HEK293 (cell line): Measurements from ENCODE around the gene TBCC.
A peak's percentile ranks its signal among the peaks of the same experiment; 100 is the strongest.

Experiments used
- CTCF ChIA-PET: fragments of 350-600 bp; formaldehyde crosslinking; extraction: SDS; loops from one replicate; lab custom pipeline; 2021; ENCODE audit warnings: antibody characterized with exemption; lab: Yijun Ruan, JAX
- POLR2A ChIA-PET: fragments of 300-600 bp; formaldehyde crosslinking; extraction: SDS; loops from one replicate; lab custom pipeline; 2020; ENCODE audit warnings: antibody characterized with exemption, inconsistent platforms; lab: Yijun Ruan, JAX
- H3K27ac ChIP-seq: fragments of 200-500 bp; sonication (Bioruptor generic); 2 replicates; pipeline ENCODE4 v1.5.1; 2014; ENCODE audit warnings: low read depth, low read length, control low read depth, inconsistent platforms; ENCODE audit errors: extremely low read depth
- H3K36me3 ChIP-seq, 2 experiments: fragments of 200-500 bp in 1 of 2; sonication (Bioruptor generic) in 1 of 2; 1 replicate in 1 of 2; 2 replicates in 1 of 2; pipeline ENCODE4 v1.5.1; 2014 to 2017; ENCODE audit warnings: inconsistent platforms in 2 of 2, low read length in 2 of 2; ENCODE audit not compliant: control insufficient read depth in 2 of 2, insufficient read depth in 1 of 2
- H3K4me1 ChIP-seq: fragments of 200-500 bp; sonication (Bioruptor generic); 2 replicates; pipeline ENCODE4 v1.5.1; 2014; ENCODE audit warnings: mild to moderate bottlenecking, low read length, inconsistent platforms; ENCODE audit not compliant: control insufficient read depth, insufficient read depth
- H3K4me3 ChIP-seq: 2 replicates; pipeline ENCODE4 v1.5.1; 2011; ENCODE audit warnings: low read depth, mild to moderate bottlenecking, control low read depth, low read length, moderate library complexity
- H3K9me3 ChIP-seq: fragments of 200-500 bp; sonication (Bioruptor generic); 2 replicates; pipeline ENCODE4 v1.5.1; 2014; ENCODE audit warnings: low read depth, low read length, inconsistent platforms; ENCODE audit not compliant: control insufficient read depth, insufficient read depth
- CTCF ChIP-seq: fragments of 450-650 bp; formaldehyde crosslinking; IDR thresholded peaks from 2 replicates; pipeline ENCODE4 v1.5.1; 2016; ENCODE audit warnings: missing biosample characterization, missing genetic modification characterization
- EGR2 ChIP-seq: fragments of 450-650 bp; formaldehyde crosslinking; IDR thresholded peaks from 2 replicates; pipeline ENCODE4 v1.5.1; 2016; ENCODE audit warnings: low read depth, missing biosample characterization, missing genetic modification characterization
- GFI1B ChIP-seq: fragments of 450-650 bp; formaldehyde crosslinking; IDR thresholded peaks from 2 replicates; pipeline ENCODE4 v1.5.1; 2016; ENCODE audit warnings: missing biosample characterization, missing genetic modification characterization
- GLIS1 ChIP-seq: fragments of 450-650 bp; formaldehyde crosslinking; IDR thresholded peaks from 2 replicates; pipeline ENCODE4 v1.5.1; 2016; ENCODE audit warnings: missing biosample characterization, missing genetic modification characterization
- GLIS2 ChIP-seq: fragments of 450-650 bp; formaldehyde crosslinking; IDR thresholded peaks from 2 replicates; pipeline ENCODE4 v1.5.1; 2016; ENCODE audit warnings: missing biosample characterization, missing genetic modification characterization
- HOXA7 ChIP-seq: sonication (generic); formaldehyde crosslinking; IDR thresholded peaks from 2 replicates; pipeline ENCODE4 v1.8.1; 2022; ENCODE audit warnings: missing genetic modification reagents, borderline replicate concordance
- PRDM1 ChIP-seq: fragments of 450-650 bp; formaldehyde crosslinking; IDR thresholded peaks from 2 replicates; pipeline ENCODE4; 2016; ENCODE audit warnings: missing biosample characterization, missing genetic modification characterization
- PRDM6 ChIP-seq: fragments of 450-650 bp; formaldehyde crosslinking; IDR thresholded peaks from 2 replicates; pipeline ENCODE4 v1.5.1; 2017; ENCODE audit warnings: missing biosample characterization, missing genetic modification characterization
- SP7 ChIP-seq: fragments of 450-650 bp; formaldehyde crosslinking; IDR thresholded peaks from 2 replicates; pipeline ENCODE4 v1.5.1; 2016; ENCODE audit warnings: missing biosample characterization, missing genetic modification characterization
- ZBTB49 ChIP-seq: fragments of 450-650 bp; formaldehyde crosslinking; IDR thresholded peaks from 2 replicates; pipeline ENCODE4 v1.5.1; 2016; ENCODE audit warnings: missing biosample characterization, missing genetic modification characterization, low read depth
- ZFHX2 ChIP-seq: fragments of 450-650 bp; formaldehyde crosslinking; conservative IDR thresholded peaks from 2 replicates; pipeline ENCODE4 v1.5.1; 2016; ENCODE audit warnings: missing biosample characterization, missing genetic modification characterization
- ZNF10 ChIP-seq: fragments of 450-650 bp; formaldehyde crosslinking; IDR thresholded peaks from 2 replicates; pipeline ENCODE4 v1.5.1; 2017; ENCODE audit warnings: missing biosample characterization, missing genetic modification characterization
- ZNF16 ChIP-seq: fragments of 450-650 bp; formaldehyde crosslinking; IDR thresholded peaks from 2 replicates; pipeline ENCODE4 v1.5.1; 2016; ENCODE audit warnings: low read depth, missing biosample characterization, missing genetic modification characterization
- ZNF280C ChIP-seq: fragments of 450-650 bp; formaldehyde crosslinking; IDR thresholded peaks from 2 replicates; pipeline ENCODE4 v1.5.1; 2016; ENCODE audit warnings: missing biosample characterization, missing genetic modification characterization
- ZNF366 ChIP-seq: fragments of 450-650 bp; formaldehyde crosslinking; conservative IDR thresholded peaks from 2 replicates; pipeline ENCODE4 v1.5.1; 2016; ENCODE audit warnings: missing biosample characterization, missing genetic modification characterization
- ZNF600 ChIP-seq: fragments of 450-650 bp; formaldehyde crosslinking; IDR thresholded peaks from 2 replicates; pipeline ENCODE4 v1.5.1; 2016; ENCODE audit warnings: missing biosample characterization, missing genetic modification characterization
- ZNF621 ChIP-seq: fragments of 450-650 bp; formaldehyde crosslinking; IDR thresholded peaks from 2 replicates; pipeline ENCODE4 v1.5.1; 2017; ENCODE audit warnings: missing biosample characterization, missing genetic modification characterization
- ZNF639 ChIP-seq: fragments of 450-650 bp; formaldehyde crosslinking; IDR thresholded peaks from 2 replicates; pipeline ENCODE4 v1.5.1; 2016; ENCODE audit warnings: missing biosample characterization, missing genetic modification characterization

The TBCC gene

GRCh38 chr6:42791706-42792320, 45.9 kb upstream of the TBCC start (continued):
- TF ChIP-seq PRDM6 (tag by site-specific recombination) (no peak), ZNF16 (tag by site-specific recombination) (no peak)

- H3K4me1 ChIP-seq: peaks cover 18% of the 10 kb centered on the region
- TF ChIP-seq ZNF639 (tag by site-specific recombination) (peak; percentile 42; the same call in 1 of the 2 replicates), HOXA7 (no peak), GLIS2 (tag by site-specific recombination) (0 out of 2 replicates have a peak, but pooled peaks have one; percentile 17), ZNF366 (peak; percentile 33; the same call in 1 of the 2 replicates), ZNF280C (tag by site-specific recombination) (no peak), GFI1B (peak; percentile 8; the same call in 1 of the 2 replicates), PRDM1 (tag by site-specific recombination) (peak; percentile 63), CTCF (tag by site-specific recombination) (0 out of 2 replicates have a peak, but pooled peaks have one; percentile 10), ZBTB49 (no peak), ZNF10 (no peak), ZNF600 (tag by site-specific recombination) (peak; percentile 93), EGR2 (tag by site-specific recombination) (peak; percentile 42), GLIS1 (peak; percentile 29; the same call in 1 of the 2 replicates), ZNF621 (tag by site-specific recombination) (no peak), ZFHX2 (tag by site-specific recombination) (peak; percentile 58), SP7 (tag by site-specific recombination) (no peak)
- TF ChIP-seq, all 188 proteins: peak for 10
- POLR2A ChIA-PET: interaction anchor here (0.9 to 16.3 kb wide), 3 partner anchors 8 to 45 kb away, joined by 3 to 316 read pairs (median 9); partner anchors contain the start of genes BICRAL and TBCC
- CTCF ChIA-PET: interaction anchor here (1.1 kb wide), 1 partner anchor 34 kb away, joined by 4 read pairs; no protein-coding TSS in a partner anchor
- Histone ChIP-seq H3K4me3 (no peak overlapping the region), H3K27ac (peak overlapping the region; percentile 36; the same call in 1 of the 2 replicates), H3K9me3 (no peaks in the 10 kb centered on the region), H3K36me3 (no peaks in the 10 kb centered on the region; a peak in 1 of 3 replicates)
Observed at GRCh38 chr6:42790549-42791181, 44.8 kb upstream of the TBCC start.
